Measurements from ENCODE around the gene TIMM17A.
"Not testable (repeated sequence)": the region's sequence is repeated elsewhere in the genome, so short reads cannot be mapped to it uniquely, and the experiment has no call there.

DNA sequence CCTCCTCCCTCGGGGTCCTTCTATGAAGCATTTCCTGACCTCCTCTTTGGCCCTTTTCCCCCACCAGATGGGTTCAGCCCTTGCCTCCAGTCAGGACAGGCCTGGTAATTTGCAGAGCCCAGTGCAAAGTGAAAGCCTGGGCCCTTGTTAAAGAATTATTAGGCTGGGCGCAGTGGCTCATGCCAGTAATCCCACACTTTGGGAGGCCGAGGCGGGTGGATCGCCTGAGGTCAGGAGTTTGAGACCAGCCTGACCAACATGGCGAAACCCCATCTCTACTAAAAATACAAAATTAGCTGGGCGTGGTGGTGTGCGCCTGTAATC, 63.9 kb downstream of the TIMM17A start:
- TF ChIP-seq, protein P1, sequence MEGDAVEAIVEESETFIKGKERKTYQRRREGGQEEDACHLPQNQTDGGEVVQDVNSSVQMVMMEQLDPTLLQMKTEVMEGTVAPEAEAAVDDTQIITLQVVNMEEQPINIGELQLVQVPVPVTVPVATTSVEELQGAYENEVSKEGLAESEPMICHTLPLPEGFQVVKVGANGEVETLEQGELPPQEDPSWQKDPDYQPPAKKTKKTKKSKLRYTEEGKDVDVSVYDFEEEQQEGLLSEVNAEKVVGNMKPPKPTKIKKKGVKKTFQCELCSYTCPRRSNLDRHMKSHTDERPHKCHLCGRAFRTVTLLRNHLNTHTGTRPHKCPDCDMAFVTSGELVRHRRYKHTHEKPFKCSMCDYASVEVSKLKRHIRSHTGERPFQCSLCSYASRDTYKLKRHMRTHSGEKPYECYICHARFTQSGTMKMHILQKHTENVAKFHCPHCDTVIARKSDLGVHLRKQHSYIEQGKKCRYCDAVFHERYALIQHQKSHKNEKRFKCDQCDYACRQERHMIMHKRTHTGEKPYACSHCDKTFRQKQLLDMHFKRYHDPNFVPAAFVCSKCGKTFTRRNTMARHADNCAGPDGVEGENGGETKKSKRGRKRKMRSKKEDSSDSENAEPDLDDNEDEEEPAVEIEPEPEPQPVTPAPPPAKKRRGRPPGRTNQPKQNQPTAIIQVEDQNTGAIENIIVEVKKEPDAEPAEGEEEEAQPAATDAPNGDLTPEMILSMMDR (IDR thresholded peaks at IDR 0.05): not testable (repeated sequence)
- TF ChIP-seq EP300 (IDR thresholded peaks at IDR 0.05): not testable (repeated sequence)

Data from sigmoid colon (tissue), 4 donors.